ENCODE data around the gene TRPT1.

TRPT1 gene, protein sequence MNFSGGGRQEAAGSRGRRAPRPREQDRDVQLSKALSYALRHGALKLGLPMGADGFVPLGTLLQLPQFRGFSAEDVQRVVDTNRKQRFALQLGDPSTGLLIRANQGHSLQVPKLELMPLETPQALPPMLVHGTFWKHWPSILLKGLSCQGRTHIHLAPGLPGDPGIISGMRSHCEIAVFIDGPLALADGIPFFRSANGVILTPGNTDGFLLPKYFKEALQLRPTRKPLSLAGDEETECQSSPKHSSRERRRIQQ

DNA sequence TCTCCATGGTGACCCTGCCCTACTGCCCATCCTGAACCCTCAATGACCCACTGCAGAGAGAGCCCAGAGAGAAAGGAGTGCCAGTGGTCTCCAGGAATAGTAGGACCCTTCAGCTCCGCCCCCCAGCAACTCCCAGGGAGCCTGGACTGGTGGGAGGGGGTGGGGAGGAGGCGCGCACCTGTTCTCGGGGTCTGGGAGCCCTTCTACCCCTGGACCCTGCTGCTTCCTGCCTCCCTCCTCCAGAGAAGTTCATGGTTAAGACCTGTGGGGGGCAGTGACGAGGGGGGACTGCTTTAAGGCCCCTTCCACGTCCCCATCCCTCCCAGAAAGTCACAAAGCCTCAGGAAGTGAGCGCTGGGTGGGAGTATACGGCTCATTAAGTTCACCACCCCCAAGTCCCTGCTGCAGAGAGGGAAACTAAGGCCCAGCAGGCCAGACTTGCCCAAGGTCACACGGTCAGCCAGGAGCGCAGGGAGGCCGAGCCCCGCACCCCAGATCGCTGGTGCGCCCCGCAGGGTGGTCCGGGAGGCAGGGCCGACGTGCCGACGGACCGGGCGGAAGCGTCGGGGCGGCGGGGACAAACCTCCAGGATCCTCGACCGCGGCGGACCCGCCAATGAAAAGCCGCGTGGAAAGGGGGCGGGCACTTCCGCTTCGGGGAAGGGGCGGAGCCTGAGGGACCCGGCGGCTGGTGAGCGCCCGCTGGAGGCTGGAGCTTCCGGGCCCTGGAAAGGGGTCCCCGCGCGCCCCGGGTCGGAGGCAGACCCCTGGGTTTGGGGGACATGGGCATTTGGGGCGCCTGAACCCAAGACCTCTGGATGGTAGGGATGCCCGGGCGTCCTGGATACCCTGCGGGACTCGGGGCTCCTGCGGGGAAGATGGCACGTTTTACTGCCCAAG lies at the start of gene TRPT1, which contains the start of gene NUDT22:
Gene TRPT1, minus strand, starts transcription at position 579 of the 899 bp plus-strand sequence. Its CDS starts 326 bp downstream, at position 253.
Gene NUDT22, plus strand, starts transcription at position 667 of the 899 bp plus-strand sequence. CDS start 379 bp downstream, outside the sequence.
- peak; percentile 78 for DNase-seq

DNA sequence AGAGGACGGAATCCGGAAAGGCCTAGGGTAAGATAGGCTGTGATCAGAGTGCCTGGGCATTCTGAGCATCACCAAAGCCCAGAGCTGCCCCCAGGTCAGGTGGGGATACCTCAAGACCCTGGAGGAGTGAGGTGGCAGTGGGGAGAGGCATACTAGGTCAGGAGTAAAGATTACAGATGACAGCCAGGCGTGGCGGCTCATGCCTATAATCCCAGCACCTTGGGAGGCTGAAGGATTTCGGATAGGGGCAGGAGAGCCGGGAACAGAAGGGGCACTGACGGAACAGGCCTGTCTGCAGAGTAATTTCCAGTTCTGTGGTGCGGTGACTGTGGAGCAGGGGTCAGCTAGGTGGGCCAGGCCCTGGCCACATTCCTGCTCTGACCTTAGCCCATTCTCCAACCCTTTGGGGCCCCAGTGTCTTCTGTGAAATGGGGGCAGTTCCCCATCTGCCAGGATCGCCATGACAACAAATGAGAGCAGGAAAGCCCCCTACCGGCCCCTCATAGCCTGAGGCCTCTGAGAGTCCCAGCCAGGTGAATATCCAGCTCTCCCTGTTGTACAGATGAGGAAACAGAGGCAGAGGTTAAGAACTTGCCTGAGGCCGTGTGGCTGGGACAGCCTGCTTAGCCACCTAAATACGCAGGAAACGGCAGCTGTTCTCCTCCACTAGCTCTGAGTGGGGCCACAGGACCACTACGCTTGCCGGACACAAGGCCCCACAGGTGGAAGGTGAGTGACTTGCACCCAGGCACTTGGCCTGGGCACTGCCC lies 49.2 kb upstream of the TRPT1 start:
- DNase-seq, result no peak

DNA sequence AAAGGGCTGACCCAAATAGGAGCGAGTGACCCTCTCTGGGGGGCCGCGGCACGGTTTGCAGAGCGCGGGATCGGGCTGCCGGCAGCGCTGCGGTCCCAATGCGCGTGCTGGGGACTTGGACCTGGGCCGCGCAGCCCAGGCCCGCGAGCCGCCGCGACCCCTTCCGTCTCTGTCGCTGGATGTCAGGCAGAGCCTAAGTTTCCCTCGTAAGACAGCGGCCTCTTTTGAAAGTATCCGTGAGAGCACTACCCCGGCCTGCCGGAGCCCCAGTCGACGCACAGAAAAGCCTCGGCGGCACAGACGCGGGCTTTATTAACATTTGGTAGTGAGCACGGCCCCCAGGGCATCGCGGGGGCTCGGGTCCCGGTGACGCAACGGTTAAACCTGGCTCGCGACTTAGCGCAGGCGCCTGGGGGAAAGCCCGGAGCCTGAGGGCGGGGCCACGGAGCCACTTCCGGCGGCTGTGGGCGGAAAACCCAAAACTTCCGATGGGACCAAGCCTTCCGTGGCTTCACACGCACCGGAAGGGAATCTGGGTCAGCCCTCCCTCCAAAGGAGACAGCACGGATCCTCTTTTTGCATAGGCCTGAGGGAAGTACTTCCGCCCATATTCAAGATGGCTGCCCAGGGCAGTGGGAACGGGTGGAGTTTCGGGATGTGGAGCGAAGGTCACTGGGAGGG lies 43.7 kb upstream of the TRPT1 start:
- DNase-seq, result peak; percentile 99

- peak; percentile 21 for DNase-seq
Measured at GRCh38 chr11:64268893-64269539, 43.0 kb upstream of the TRPT1 start.

DNA sequence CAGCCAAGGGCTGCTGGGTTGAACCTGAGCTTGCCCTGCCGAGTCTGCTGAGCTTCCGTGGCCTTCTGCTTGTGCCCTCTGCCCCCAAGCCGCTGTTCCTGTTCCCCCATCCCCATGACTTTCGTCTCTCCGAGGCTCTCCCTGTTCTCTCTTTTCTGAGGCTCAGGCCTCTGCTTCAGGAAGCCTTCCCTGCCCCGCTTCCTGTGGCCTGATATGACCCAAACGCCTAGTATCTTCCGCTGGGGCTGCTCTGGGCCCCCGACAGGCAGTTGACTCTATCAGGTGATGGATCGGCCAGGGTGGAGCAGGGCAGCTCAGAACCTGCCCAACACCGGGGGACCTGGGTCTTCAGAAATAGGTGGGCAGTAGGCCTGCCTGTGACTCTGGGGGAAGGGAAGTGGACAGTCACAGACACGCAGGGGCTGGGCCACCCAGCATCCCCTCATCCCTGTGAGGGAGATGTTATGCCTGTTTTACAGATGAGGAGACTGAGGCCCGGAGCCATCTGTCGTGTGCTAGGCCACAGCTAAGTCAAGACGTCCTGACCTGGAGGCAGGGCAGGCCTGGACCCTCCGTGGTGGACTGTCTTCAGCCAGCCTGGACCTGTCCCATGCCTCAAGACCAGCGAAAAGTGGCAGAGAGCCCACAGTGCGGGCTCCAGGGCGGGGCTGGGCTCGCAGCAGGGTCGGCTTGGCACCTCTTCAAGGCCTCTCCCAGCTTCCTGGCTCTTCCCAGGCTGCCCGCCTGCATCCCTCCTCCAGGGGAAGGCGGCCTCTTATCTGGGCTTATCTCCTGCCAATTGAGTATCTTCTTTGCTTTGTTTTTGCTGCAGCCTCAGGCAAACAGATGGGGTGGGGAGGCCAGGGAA lies 42.3 kb upstream of the TRPT1 start:
- no peak for DNase-seq

GRCh38 chr11:64267207-64267945 lies 41.4 kb upstream of the TRPT1 start:
- no peak for DNase-seq

GRCh38 chr11:64266339-64266738 lies 40.4 kb upstream of the TRPT1 start:
- no peak for DNase-seq

GRCh38 chr11:64265176-64266160 lies 39.5 kb upstream of the TRPT1 start:
- DNase-seq, result no peak

- DNase-seq, result no peak
Measured at GRCh38 chr11:64264371-64264852, 38.4 kb upstream of the TRPT1 start.

DNA sequence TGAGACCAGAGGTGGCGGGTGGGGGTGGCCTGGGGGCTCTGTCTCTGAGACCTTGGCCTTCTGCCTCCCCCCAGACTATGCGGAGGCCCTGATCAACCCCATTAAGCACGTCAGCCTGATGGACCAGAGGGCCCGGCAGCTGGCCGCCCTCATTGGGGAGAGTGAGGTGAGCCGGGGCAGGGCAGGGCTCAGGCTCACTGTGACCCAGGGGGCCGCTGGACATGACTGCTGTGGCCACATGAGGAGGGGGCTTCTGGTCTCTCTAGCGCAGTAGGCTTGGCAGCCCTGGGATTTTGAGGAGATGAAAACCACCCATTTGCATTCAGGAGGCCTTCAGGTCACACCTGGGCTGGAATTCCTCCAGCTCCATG lies 37.9 kb upstream of the TRPT1 start:
- no peak for DNase-seq

GRCh38 chr11:64263021-64263946 lies 37.3 kb upstream of the TRPT1 start:
- no peak for DNase-seq

DNA sequence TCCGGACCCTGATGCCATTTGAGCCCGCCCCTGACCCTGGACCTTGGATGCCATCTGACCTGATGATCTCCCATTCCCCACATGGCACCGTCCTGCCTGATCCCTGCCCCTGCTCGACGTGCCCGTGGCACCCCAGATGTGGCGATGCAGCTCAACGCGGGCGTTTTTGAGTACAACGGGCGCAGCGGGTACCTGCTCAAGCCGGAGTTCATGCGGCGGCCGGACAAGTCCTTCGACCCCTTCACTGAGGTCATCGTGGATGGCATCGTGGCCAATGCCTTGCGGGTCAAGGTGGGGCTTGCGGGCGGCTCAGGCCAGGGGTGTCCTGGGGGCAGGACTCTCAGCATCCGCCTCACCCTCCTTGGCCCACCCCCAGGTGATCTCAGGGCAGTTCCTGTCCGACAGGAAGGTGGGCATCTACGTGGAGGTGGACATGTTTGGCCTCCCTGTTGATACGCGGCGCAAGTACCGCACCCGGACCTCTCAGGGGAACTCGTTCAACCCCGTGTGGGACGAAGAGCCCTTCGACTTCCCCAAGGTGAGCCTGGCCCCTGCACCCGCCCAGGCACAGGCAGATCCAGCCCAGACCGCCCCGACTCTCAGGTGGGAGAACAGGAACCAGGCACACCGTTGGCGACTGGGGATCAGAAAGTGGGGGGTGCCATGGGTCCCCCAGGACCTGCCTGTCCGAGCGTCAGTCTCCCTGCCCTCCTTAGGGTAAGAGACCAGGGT lies 36.5 kb upstream of the TRPT1 start:
- DNase-seq, result no peak

DNA sequence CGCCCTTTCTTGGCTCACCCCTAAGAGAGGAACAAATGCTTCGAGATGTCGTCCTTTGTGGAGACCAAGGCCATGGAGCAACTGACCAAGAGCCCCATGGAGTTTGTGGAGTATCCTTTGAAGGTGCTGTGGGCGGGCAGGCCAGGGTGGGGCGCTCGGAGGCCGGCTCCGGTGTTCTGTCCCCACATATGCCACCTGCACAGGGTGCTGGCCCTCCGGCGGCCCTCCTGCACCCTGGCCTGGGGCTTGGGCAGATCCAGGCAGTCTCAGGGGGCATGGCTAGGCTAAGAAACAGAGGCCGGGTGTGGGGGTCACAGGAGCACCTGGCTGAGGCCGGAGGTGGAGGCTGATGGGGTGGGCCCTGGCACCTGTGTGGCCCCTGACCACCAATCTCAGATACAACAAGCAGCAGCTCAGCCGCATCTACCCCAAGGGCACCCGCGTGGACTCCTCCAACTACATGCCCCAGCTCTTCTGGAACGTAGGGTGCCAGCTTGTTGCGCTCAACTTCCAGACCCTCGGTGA lies 35.6 kb upstream of the TRPT1 start:
- DNase-seq, result no peak

DNA sequence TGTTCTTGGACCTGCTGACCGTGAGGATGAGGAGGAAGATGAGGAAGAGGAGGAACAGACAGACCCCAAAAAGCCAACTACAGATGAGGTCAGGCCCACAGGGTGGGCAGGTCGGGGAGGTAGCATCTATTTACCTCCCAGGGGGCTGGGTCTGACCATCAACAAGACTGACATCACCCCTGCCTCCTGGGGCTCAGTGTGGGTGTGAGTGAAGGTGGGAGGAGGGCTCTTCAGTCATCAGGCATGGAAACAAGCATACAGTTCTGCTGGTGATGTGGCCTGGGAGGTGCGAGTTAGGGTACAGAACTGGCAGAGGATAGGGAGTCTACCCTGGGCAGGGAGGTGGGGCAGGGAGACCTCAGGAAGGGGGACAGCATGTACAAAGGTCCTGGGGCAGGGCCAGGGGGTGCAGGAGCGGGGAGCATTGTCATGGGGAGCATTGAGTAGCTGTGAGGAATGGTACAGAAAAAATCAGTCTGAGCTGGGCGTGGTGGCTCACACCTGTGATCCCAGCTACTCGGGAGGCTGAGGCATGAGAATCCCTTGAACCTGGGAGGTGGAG lies 34.2 kb upstream of the TRPT1 start:
- no peak for DNase-seq

DNA sequence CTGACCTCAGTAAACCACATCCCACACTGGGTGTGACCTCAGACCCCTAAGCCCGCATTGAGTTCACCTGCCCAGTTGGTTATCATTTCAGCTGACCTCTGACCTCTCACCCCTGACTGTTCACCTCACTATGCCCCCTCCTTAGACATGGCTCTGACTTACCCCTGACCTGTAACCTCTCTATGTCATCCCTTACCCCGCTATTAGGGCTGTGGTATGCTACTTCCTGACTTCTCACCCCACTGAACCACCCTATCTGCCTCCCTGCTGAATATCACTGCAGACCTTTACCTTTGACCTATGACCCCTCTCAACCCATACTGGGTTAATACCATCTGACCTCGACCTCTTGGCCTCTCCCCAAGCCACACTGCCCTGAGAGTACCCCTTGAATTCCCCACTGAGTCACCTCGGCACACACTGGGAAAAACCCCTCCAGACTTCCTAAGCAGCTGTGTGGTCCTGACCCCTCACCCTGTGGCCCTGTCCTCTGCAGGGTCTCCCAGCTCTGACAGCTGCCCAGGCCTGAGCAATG lies 33.6 kb upstream of the TRPT1 start:
- DNase-seq, result no peak

DNA sequence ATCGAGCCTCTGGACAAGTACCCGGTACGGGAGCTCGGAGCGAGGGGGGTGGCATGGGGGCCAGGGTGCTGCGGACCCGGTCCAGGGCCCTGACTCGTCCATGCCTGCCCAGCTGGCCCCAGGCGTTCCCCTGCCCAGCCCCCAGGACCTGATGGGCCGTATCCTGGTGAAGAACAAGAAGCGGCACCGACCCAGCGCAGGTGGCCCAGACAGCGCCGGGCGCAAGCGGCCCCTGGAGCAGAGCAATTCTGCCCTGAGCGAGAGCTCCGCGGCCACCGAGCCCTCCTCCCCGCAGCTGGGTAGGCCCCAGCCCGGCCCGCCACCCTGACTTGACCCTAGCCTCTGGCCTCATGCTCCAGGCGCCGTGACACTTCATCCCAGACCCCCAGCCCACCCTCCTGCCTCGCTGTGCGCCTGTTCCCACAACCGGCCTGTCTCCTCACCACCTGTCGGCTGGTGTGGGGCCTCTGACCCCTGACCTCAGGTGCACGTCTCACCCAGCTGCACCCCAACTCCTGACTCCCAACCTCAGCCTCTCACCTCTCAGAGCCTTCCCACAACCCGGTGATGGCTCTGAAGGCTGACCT lies 33.1 kb upstream of the TRPT1 start:
- no peak for DNase-seq
